Measurements from ENCODE around the gene ICE2.
"Not testable (repeated sequence)": the region's sequence is repeated elsewhere in the genome, so short reads cannot be mapped to it uniquely, and the experiment has no call there.

- TF ChIP-seq ZNF274 (IDR thresholded peaks at IDR 0.05; ENCODE audit: low read depth, low read length); YY1 (IDR thresholded peaks at IDR 0.05; ENCODE audit: insufficient read depth, insufficient read length); SUZ12 (IDR thresholded peaks at IDR 0.05; ENCODE audit: extremely low read depth, insufficient read depth, insufficient read length): not testable (repeated sequence)
Measured at GRCh38 chr15:60404351-60404750, 74.6 kb downstream of the ICE2 start.
